Activated naive CD8-positive, alpha-beta T cell treated with anti-CD3 and anti-CD28 coated beads, Interleukin-2, amount 50 U/mL, for 24 hours (primary cell): Measurements from ENCODE around the gene ABCD3.
A peak's percentile ranks its signal among the peaks of the same experiment; 100 is the strongest.

Source experiments
- ATAC-seq: fragments of 150-1000 bp; cut with Tn5 transposase; one replicate; pipeline ENCODE4 v1.10.0; 2021
- DNase-seq: peaks from one replicate; pipeline ENCODE4 v3.0.0; 2021
- H3K27ac Mint-ChIP-seq: one replicate; pipeline ENCODE4 v1.8.0; 2021; ENCODE audit warnings: mild to moderate bottlenecking, mixed read lengths
- H3K27me3 Mint-ChIP-seq: one replicate; pipeline ENCODE4 v1.8.0; 2021; ENCODE audit warnings: mixed read lengths
- H3K36me3 Mint-ChIP-seq: one replicate; pipeline ENCODE4 v1.8.0; 2021; ENCODE audit warnings: low read depth, mixed read lengths
- H3K4me1 Mint-ChIP-seq: one replicate; pipeline ENCODE4 v1.8.0; 2021; ENCODE audit warnings: mixed read lengths
- H3K4me3 Mint-ChIP-seq: one replicate; pipeline ENCODE4 v1.8.0; 2021; ENCODE audit warnings: mild to moderate bottlenecking, moderate library complexity, mixed read lengths
- H3K9me3 Mint-ChIP-seq: one replicate; pipeline ENCODE4 v1.8.0; 2021; ENCODE audit warnings: mixed read lengths

ABCD3 gene

GRCh38 chr1:94514095-94514727 is 96.0 kb downstream of the ABCD3 start:
- Mint-ChIP-seq H3K4me3 (no peak overlapping the region), H3K27ac (no peak overlapping the region), H3K36me3 (peaks cover 9% of the 10 kb centered on the region), H3K27me3 (no peaks in the 10 kb centered on the region), H3K9me3 (no peaks in the 10 kb centered on the region), H3K4me1 (no peaks in the 10 kb centered on the region)
- ATAC-seq (no peak), DNase-seq (peak; percentile 7)

GRCh38 chr1:94515296-94515947 is 97.2 kb downstream of the ABCD3 start:
- H3K27me3 Mint-ChIP-seq, result no peaks in the 10 kb centered on the region
- no peak overlapping the region for H3K27ac Mint-ChIP-seq
- H3K36me3 Mint-ChIP-seq, result peaks cover 4% of the 10 kb centered on the region
- no peak overlapping the region for H3K4me3 Mint-ChIP-seq
- H3K9me3 Mint-ChIP-seq, result no peaks in the 10 kb centered on the region
- H3K4me1 Mint-ChIP-seq, result no peaks in the 10 kb centered on the region
- DNase-seq (no peak), ATAC-seq (no peak)

- no peaks in the 10 kb centered on the region for H3K27me3 Mint-ChIP-seq
Measured at GRCh38 chr1:94519351-94519750, 101.2 kb downstream of the ABCD3 start.

GRCh38 chr1:94522304-94522703 is 104.1 kb downstream of the ABCD3 start:
- Mint-ChIP-seq H3K27ac (no peak overlapping the region), H3K9me3 (no peaks in the 10 kb centered on the region), H3K4me3 (no peak overlapping the region), H3K27me3 (no peaks in the 10 kb centered on the region), H3K4me1 (no peaks in the 10 kb centered on the region), H3K36me3 (no peaks in the 10 kb centered on the region)
- DNase-seq (no peak), ATAC-seq (no peak)

More at GRCh38 chr1:94519351-94519750, 101.2 kb downstream of the ABCD3 start:
- Mint-ChIP-seq H3K9me3 (no peaks in the 10 kb centered on the region), H3K4me1 (no peaks in the 10 kb centered on the region), H3K36me3 (no peaks in the 10 kb centered on the region), H3K4me3 (no peak overlapping the region), H3K27ac (no peak overlapping the region)
- ATAC-seq (no peak), DNase-seq (no peak)

GRCh38 chr1:94524531-94524930 is 106.3 kb downstream of the ABCD3 start:
- Mint-ChIP-seq H3K36me3 (no peaks in the 10 kb centered on the region), H3K27me3 (no peaks in the 10 kb centered on the region), H3K27ac (no peak overlapping the region), H3K9me3 (no peaks in the 10 kb centered on the region), H3K4me3 (no peak overlapping the region), H3K4me1 (no peaks in the 10 kb centered on the region)
- DNase-seq (no peak), ATAC-seq (no peak)

DNA sequence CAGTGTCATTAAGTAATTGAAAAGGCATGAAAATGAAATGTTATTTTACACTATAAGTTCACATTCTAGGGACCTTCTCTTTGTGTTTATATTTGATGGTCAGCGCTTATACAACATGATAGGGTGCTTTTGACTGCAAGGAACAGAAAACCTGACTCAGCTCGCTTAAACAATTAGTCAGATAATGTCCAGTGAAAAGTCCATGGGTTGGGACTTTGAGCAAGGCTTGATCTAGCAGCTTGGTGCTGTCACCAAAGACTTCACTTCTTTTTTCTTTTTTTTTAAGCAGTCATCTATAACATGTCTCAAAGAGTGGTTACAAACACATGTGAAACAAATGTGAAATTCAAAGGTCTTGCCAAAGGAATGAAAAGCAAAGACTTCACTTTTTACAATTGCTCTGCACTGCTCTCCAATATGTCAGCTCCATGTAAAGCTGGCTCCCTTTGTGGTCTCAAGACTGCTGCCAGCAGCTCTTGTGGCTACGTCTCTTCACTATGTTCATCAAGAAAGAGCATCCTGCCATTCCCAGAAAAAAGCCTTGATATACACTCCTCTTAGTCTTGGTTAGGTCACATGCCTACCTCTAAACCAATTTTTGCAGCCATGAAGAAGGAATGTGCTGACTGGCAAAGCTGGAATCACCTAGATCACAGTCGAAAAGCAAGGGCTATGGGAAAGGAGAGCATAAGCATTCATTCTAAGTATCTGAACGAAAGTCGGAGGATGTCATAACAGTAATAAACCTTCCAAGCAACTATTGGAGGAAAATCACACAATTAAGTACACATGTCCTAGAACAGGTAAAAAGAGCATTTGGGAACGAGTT is 108.2 kb downstream of the ABCD3 start:
- Mint-ChIP-seq H3K4me3 (no peak overlapping the region), H3K27ac (no peak overlapping the region), H3K9me3 (no peaks in the 10 kb centered on the region), H3K36me3 (no peaks in the 10 kb centered on the region), H3K27me3 (no peaks in the 10 kb centered on the region), H3K4me1 (no peaks in the 10 kb centered on the region)
- no peak for DNase-seq
- ATAC-seq, result no peak

- Mint-ChIP-seq H3K4me3 (no peak overlapping the region), H3K4me1 (no peaks in the 10 kb centered on the region), H3K27ac (no peak overlapping the region), H3K36me3 (no peaks in the 10 kb centered on the region), H3K27me3 (no peaks in the 10 kb centered on the region), H3K9me3 (no peaks in the 10 kb centered on the region)
- DNase-seq (no peak), ATAC-seq (no peak)
Measured at GRCh38 chr1:94527447-94528031, 109.3 kb downstream of the ABCD3 start.

DNA sequence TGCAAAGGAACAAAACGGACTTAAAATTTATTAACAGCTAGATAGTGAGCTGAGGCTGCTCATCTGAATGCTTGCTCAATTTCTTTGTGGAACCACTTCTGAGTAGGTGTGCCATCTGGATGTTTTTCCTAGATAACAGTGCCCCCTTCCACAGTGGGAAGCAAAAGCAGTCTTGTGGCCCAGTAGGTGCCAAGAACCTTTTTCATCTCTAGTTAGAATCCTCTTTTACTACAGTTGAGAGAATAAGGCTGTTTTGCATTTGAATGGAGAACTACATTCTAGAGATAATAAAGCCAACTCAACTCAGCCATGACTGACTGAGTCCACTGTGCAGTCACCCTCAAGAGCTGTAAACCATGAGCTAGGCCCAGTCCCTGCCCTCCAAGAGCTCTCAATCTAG is 110.1 kb downstream of the ABCD3 start:
- no peak for DNase-seq
- H3K4me1 Mint-ChIP-seq, result no peaks in the 10 kb centered on the region
- no peak overlapping the region for H3K4me3 Mint-ChIP-seq
- H3K27ac Mint-ChIP-seq, result no peak overlapping the region
- H3K36me3 Mint-ChIP-seq, result no peaks in the 10 kb centered on the region
- ATAC-seq, result no peak
- H3K27me3 Mint-ChIP-seq, result no peaks in the 10 kb centered on the region
- H3K9me3 Mint-ChIP-seq, result no peaks in the 10 kb centered on the region

DNA sequence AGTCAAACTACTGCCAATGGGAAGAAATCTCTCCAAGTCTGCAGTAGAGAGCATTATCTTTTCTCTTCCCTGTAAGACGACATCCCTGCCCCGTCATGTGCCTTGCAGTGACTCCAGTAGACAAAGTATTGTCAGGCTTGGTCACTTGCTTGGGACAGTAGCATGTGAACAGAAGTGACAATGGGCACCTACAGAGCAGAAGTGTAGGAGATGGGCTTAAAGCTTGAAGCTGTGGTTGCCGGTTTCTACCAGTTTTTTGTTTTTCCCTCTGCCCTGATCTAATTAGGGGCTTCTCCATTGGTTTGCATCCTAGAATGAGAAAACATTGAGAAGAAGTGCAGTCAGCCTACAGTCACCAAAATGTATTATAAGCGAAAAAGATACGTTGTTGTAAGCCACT is 110.6 kb downstream of the ABCD3 start:
- no peak overlapping the region for H3K4me3 Mint-ChIP-seq
- DNase-seq, result no peak
- H3K27ac Mint-ChIP-seq, result no peak overlapping the region
- no peaks in the 10 kb centered on the region for H3K9me3 Mint-ChIP-seq
- H3K4me1 Mint-ChIP-seq, result no peaks in the 10 kb centered on the region
- H3K27me3 Mint-ChIP-seq, result no peaks in the 10 kb centered on the region
- no peaks in the 10 kb centered on the region for H3K36me3 Mint-ChIP-seq
- ATAC-seq, result no peak

- H3K36me3 Mint-ChIP-seq, result no peaks in the 10 kb centered on the region
- no peak for ATAC-seq
- H3K9me3 Mint-ChIP-seq, result no peaks in the 10 kb centered on the region
- no peak overlapping the region for H3K27ac Mint-ChIP-seq
- H3K4me3 Mint-ChIP-seq, result no peak overlapping the region
- DNase-seq, result no peak
- H3K4me1 Mint-ChIP-seq, result no peaks in the 10 kb centered on the region
- H3K27me3 Mint-ChIP-seq, result no peaks in the 10 kb centered on the region
Measured at GRCh38 chr1:94529416-94529815, 111.2 kb downstream of the ABCD3 start.

GRCh38 chr1:94530373-94530878 is 112.2 kb downstream of the ABCD3 start:
- DNase-seq, result no peak
- no peaks in the 10 kb centered on the region for H3K9me3 Mint-ChIP-seq
- no peaks in the 10 kb centered on the region for H3K36me3 Mint-ChIP-seq
- H3K4me3 Mint-ChIP-seq, result no peak overlapping the region
- no peaks in the 10 kb centered on the region for H3K4me1 Mint-ChIP-seq
- no peak overlapping the region for H3K27ac Mint-ChIP-seq
- no peak for ATAC-seq
- H3K27me3 Mint-ChIP-seq, result peaks cover 2% of the 10 kb centered on the region

DNA sequence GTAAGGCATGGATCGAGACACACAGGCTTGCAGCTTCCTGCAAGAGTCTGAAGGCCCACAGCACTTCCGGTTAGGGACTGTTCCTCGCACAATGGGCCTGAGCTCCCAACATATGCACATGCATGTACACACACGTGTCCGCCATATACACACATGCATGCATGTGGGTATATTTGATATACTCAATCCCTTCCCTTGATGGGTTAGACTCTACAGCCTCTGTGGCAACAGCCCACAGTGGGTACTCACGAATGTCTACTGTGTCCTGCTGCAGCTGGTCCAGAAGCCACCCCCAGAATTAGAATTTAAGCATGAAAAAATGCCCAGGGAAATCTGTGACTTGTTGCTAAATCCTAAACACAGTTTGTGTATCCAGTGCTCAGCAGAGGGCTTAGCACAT is 113.5 kb downstream of the ABCD3 start:
- Mint-ChIP-seq H3K27me3 (peaks cover 6% of the 10 kb centered on the region), H3K27ac (no peak overlapping the region), H3K4me1 (no peaks in the 10 kb centered on the region), H3K9me3 (no peaks in the 10 kb centered on the region), H3K4me3 (no peak overlapping the region), H3K36me3 (no peaks in the 10 kb centered on the region)
- DNase-seq (no peak), ATAC-seq (no peak)

DNA sequence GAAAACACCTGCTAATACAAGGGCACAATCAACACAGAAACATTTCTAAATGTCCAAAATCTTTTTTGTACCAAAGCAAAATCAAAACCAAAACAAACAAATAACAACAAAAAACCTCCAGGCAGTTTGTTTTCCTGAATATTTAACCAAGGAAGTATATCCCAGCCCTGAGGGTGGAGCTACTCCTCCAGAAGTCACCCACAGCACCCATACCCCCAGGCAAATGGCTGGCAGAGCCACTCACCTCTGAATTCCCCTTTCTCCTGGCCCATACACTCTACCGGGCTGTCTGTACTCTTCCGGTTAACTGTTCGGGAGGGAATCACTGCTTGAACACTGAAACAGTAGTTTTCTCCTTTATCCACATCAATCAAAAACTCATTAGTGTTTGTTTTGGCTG is 113.9 kb downstream of the ABCD3 start:
- H3K9me3 Mint-ChIP-seq, result no peaks in the 10 kb centered on the region
- DNase-seq, result no peak
- H3K4me1 Mint-ChIP-seq, result no peaks in the 10 kb centered on the region
- H3K4me3 Mint-ChIP-seq, result no peak overlapping the region
- no peak overlapping the region for H3K27ac Mint-ChIP-seq
- ATAC-seq, result no peak
- H3K27me3 Mint-ChIP-seq, result peaks cover 9% of the 10 kb centered on the region
- no peaks in the 10 kb centered on the region for H3K36me3 Mint-ChIP-seq

- ATAC-seq (no peak), DNase-seq (no peak)
- Mint-ChIP-seq H3K27me3 (peaks cover 32% of the 10 kb centered on the region), H3K4me1 (no peaks in the 10 kb centered on the region), H3K27ac (no peak overlapping the region), H3K4me3 (no peak overlapping the region), H3K36me3 (no peaks in the 10 kb centered on the region), H3K9me3 (no peaks in the 10 kb centered on the region)
Measured at GRCh38 chr1:94535095-94535494, 116.9 kb downstream of the ABCD3 start.

- ATAC-seq, result no peak
- peaks cover 40% of the 10 kb centered on the region for H3K27me3 Mint-ChIP-seq
- no peak overlapping the region for H3K27ac Mint-ChIP-seq
- no peak overlapping the region for H3K4me3 Mint-ChIP-seq
- DNase-seq, result no peak
- H3K4me1 Mint-ChIP-seq, result peaks cover 1% of the 10 kb centered on the region
- no peaks in the 10 kb centered on the region for H3K36me3 Mint-ChIP-seq
- H3K9me3 Mint-ChIP-seq, result no peaks in the 10 kb centered on the region
Measured at GRCh38 chr1:94535879-94536278, 117.7 kb downstream of the ABCD3 start.
